Thymus (tissue), 11 donors: ENCODE data around the gene DGAT2L6. TPM values are rescaled to one million over a fixed set of nuclear protein-coding genes. Genes with fewer than 3 reads are reported as not detected.

Experiments
- DNase-seq, 9 donors: peaks; one replicate each; pipeline ENCODE4 v3.0.0-alpha.2; 2013; ENCODE audit warnings: low spot score in 9 of 9, low read depth in 6 of 9, missing footprints in 1 of 9
- H3K27ac ChIP-seq, 2 donors: one replicate each; pipeline ENCODE4 v1.5.1; 2013; ENCODE audit warnings: control low read depth in 1 of 2, low read depth in 1 of 2, low read length in 1 of 2, mild to moderate bottlenecking in 1 of 2, moderate library complexity in 1 of 2
- H3K27me3 ChIP-seq, 2 donors: one replicate each; pipeline ENCODE4 v1.5.1; 2013; ENCODE audit warnings: low read length in 1 of 2; ENCODE audit not compliant: control insufficient read depth in 2 of 2, insufficient read depth in 1 of 2
- H3K36me3 ChIP-seq, 2 donors: one replicate each; pipeline ENCODE4 v1.5.1; 2013; ENCODE audit warnings: low read length in 1 of 2, mild to moderate bottlenecking in 1 of 2, moderate library complexity in 1 of 2; ENCODE audit not compliant: control insufficient read depth in 2 of 2, insufficient read depth in 2 of 2
- H3K4me1 ChIP-seq, 2 donors: one replicate each; pipeline ENCODE4 v1.5.1; 2013; ENCODE audit warnings: low read length in 2 of 2; ENCODE audit not compliant: control insufficient read depth in 2 of 2, insufficient read depth in 2 of 2
- H3K4me3 ChIP-seq, 2 donors: one replicate each; pipeline ENCODE4 v1.5.1; 2013; ENCODE audit warnings: low read length in 2 of 2, control low read depth in 1 of 2, mild to moderate bottlenecking in 1 of 2
- H3K9me3 ChIP-seq, 2 donors: one replicate each; pipeline ENCODE4 v1.5.1; 2013; ENCODE audit warnings: low read length in 1 of 2, mild to moderate bottlenecking in 1 of 2; ENCODE audit not compliant: control insufficient read depth in 2 of 2, insufficient read depth in 1 of 2
- WGBS: extraction: QIAGEN DNeasy Blood & Tissue Kit; methylation state at CpG from one replicate; pipeline ENCODE4 v1.1.7; 2013; 5-methylcytosine and 5-hydroxymethylcytosine counted together
- polyA plus RNA-seq: library from polyadenylated mRNA; stranded (reverse); fragments of 200-250 nt; gene quantifications from one replicate; pipeline ENCODE4 v1.2.3, GENCODE V29; 2013
- total RNA-seq: library from RNA; stranded (reverse); fragments of 120-200 nt; gene quantifications from one replicate; pipeline ENCODE4 v1.2.4, GENCODE V29; 2013
- donor health status: healthy.

Gene DGAT2L6
- total and polyA plus RNA-seq, 2 donors, result 0.02 TPM; not detected in 1

DNA sequence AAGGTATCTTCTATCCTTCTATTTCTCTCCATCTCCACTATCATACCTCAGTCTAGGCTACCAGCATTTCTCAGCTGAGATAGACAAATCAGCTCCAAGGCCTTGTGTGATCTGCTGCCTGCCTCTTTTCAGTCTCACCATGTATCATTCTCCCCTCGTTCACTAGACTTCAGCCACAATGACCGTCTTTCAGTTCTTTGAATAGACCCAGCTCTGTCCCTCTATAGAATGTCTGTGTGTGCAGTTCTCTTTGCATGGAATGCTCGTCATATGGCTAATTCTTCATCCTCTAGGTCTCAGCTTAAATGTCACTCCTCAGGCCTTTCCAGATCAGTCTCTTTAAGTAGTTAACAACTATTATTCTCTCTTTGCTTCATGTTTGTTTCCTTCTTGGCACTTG lies 37.5 kb upstream of the DGAT2L6 start:
- H3K4me3 ChIP-seq, result no peak overlapping the region
- 95% methylated on average over 3 of the region's 3 CpGs for WGBS
- no peak overlapping the region for H3K27ac ChIP-seq
- no peaks in the 10 kb centered on the region for H3K27me3 ChIP-seq
- peaks cover 1 to 4% of the 10 kb centered on the region in 2 donors for H3K4me1 ChIP-seq
- no peak for DNase-seq
- no peaks in the 10 kb centered on the region for H3K9me3 ChIP-seq
- peaks cover 3 to 14% of the 10 kb centered on the region in 2 donors for H3K36me3 ChIP-seq

DNA sequence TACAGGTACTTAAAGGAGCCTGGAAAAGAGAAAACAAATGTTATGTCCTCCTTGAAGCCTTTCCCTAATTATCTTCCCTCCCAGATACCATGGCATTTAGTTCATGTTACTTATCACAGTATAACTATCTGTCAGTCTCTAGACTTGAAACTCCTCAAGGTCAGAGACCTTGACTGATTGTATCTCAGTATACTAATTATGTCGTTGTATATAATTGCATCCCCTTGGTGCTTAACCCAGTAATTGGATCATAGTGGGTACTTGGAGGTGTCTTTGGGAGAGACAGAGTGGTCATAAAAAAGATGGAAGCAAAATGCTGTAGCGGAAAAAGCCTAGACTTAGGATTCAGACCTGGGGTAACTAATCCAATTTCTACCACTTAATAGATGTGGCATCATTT lies 35.9 kb upstream of the DGAT2L6 start:
- H3K9me3 ChIP-seq, result no peaks in the 10 kb centered on the region
- no peak overlapping the region for H3K27ac ChIP-seq
- DNase-seq, result no peak
- peaks cover 3 to 6% of the 10 kb centered on the region in 2 donors for H3K36me3 ChIP-seq
- no peak overlapping the region for H3K4me3 ChIP-seq
- no peaks in the 10 kb centered on the region for H3K4me1 ChIP-seq
- no peaks in the 10 kb centered on the region for H3K27me3 ChIP-seq
- WGBS, result 98% methylated on average over 2 of the region's 2 CpGs

DNA sequence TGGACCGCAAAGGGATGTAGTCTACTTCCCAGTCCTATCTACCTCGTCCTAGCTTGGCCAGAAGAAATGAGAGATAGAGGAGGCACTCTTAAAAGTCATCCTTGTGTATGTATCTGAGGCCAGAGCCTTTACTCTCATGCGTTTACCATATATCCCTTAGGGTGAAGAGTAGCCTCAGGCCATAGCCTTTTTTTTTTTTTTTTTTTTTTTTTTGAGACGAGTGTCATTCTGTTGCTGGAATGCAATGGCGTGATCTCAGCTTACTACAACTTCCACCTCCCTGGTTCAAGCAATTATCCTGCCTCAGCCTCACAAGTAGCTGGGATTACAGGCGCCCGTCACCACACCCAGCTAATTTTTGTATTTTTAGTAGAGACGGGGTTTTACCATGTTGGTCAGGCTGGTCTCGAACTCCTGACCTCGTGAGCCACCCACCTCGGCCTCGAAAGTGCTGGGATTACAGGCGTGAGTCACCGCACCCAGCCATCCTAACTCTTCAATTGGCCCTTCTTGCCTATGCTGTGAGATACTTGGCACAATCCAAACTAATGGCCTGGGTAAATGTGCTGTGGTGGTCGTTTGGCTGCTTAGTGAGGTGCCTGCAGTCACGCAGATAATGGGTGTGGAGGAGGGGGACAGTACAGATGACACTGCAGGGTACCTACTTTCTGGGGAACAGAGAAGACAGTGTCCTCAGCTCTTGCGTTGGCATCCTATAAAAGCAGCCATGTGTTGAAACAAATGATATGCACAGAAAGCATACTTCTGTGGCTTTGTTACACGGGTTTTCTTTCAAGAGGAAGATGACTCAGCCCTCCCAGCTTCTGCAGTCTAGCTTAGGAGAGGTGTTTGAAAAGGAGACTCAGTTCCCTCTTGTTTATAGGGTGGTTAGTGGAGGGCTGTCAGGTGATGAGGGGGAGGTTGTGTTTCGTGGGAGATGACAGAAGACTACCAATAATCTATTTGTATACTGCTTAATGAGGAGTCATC lies 10.4 kb upstream of the DGAT2L6 start:
- no peak for DNase-seq
- H3K4me1 ChIP-seq, result no peaks in the 10 kb centered on the region
- no peak overlapping the region for H3K4me3 ChIP-seq
- no peaks in the 10 kb centered on the region for H3K27me3 ChIP-seq
- no peaks in the 10 kb centered on the region for H3K9me3 ChIP-seq
- WGBS, result 97% methylated on average over 19 of the region's 19 CpGs
- H3K36me3 ChIP-seq, result peaks cover 0 to 16% of the 10 kb centered on the region in 2 donors
- H3K27ac ChIP-seq, result no peak overlapping the region

- Histone ChIP-seq H3K4me1 (no peaks in the 10 kb centered on the region), H3K27me3 (no peaks in the 10 kb centered on the region), H3K27ac (no peak overlapping the region), H3K36me3 (peaks cover 0 to 16% of the 10 kb centered on the region in 2 donors), H3K4me3 (no peak overlapping the region), H3K9me3 (no peaks in the 10 kb centered on the region)
- WGBS, result 90% methylated on average over 11 of the region's 11 CpGs
- peak in 3 of 9 donors; percentile 1 to 26 (median 4) for DNase-seq
Measured at GRCh38 chrX:70168238-70169188, 8.8 kb upstream of the DGAT2L6 start.

DNA sequence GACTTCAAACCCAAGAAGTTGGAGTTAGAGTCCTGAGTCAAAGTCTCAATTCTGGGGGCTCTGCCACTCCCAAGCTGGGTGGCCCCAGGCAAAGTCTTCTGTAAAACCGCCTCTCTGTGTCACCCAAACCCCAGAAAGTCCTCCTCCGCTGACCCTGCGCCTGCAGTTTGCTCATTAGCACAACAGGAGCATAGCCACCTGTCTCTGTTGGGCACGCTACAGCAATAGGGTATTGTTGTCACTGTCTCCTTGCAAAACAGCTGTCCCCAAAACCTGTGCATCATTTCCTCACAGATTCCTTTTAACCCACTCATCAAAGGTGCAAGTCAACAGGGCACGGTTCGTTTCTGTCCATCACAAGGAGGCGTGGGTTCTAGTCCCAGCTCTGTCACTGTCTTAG lies 8.0 kb upstream of the DGAT2L6 start:
- 92% methylated on average over 7 of the region's 7 CpGs for WGBS
- Histone ChIP-seq H3K27ac (no peak overlapping the region), H3K36me3 (peaks cover 0 to 16% of the 10 kb centered on the region in 2 donors), H3K4me3 (no peak overlapping the region), H3K27me3 (no peaks in the 10 kb centered on the region), H3K9me3 (no peaks in the 10 kb centered on the region), H3K4me1 (no peaks in the 10 kb centered on the region)
- DNase-seq, result no peak

DNA sequence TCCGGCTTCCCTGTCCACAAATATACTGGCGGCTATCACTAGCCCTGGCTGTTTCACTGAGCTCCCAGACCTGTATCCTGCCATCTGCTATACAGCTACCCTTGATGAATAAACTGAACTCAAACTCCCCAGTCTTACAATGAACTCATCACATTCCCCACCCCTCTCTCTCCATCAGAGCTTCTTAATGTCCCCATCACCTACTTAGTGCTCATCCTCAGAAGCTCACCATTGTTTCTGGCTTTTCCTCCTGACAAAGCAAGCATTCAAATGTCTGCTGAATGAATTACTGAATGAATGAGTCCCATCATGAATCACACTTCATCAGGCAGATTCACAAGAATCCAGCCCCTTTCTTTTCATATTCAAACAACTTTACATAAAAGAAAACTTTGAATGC lies 5.7 kb upstream of the DGAT2L6 start:
- Histone ChIP-seq H3K27ac (no peak overlapping the region), H3K4me3 (no peak overlapping the region), H3K4me1 (no peaks in the 10 kb centered on the region), H3K36me3 (peaks cover 0 to 5% of the 10 kb centered on the region in 2 donors), H3K9me3 (no peaks in the 10 kb centered on the region), H3K27me3 (no peaks in the 10 kb centered on the region)
- no peak for DNase-seq
- WGBS, result 70% methylated on average over 2 of the region's 2 CpGs

DNA sequence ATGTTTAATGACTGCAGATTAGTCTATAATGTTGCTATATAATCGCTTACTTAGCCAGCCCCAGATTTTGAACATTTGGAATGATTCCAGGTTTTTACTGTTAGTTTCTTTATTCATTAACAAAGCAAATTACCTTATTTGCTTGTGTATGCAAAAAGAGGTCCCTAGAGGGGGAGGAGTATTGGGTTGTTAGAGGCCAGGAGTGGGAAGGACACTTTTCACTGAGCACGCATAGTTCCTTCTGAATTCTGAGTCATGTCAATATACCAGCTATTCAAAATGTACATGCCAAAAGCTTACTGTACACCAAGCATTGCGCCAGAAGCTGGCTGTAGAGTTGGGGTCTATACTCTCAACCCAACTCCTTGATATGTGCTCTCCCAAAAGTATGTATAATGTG lies 5.1 kb upstream of the DGAT2L6 start:
- Histone ChIP-seq H3K9me3 (no peaks in the 10 kb centered on the region), H3K4me3 (no peak overlapping the region)
- 97% methylated on average over 3 of the region's 3 CpGs for WGBS

DNA sequence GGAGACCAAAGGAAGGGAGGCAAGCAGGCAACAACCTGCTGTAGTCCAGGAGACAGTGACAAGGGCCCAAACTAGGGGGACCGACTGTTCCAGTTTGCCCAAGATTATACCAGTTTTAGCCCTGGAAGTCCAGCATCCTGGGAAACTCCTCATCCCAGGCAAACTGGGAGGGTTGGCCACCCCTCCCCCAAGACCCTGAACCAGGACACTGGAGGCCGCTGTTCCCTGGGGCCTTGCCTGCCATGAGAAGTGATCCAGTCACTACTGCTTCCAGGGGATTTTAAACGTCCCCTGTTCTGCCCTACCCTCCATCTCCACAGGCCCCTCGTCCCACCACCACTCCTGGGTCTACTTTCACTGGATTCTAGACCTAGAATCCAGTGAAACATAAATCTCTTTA lies 4.3 kb upstream of the DGAT2L6 start:
- no peaks in the 10 kb centered on the region for H3K4me1 ChIP-seq
- no peak overlapping the region for H3K4me3 ChIP-seq
- no peaks in the 10 kb centered on the region for H3K27me3 ChIP-seq
- DNase-seq, result no peak
- H3K27ac ChIP-seq, result no peak overlapping the region
- no peaks in the 10 kb centered on the region for H3K9me3 ChIP-seq
- 96% methylated on average over 4 of the region's 4 CpGs for WGBS
- H3K36me3 ChIP-seq, result no peaks in the 10 kb centered on the region

More for the DNA sequence above, 5.1 kb upstream of the DGAT2L6 start:
- DNase-seq, result no peak
- H3K27me3 ChIP-seq, result no peaks in the 10 kb centered on the region
- peaks cover 0 to 1% of the 10 kb centered on the region in 2 donors for H3K36me3 ChIP-seq
- no peaks in the 10 kb centered on the region for H3K4me1 ChIP-seq
- H3K27ac ChIP-seq, result no peak overlapping the region

DNA sequence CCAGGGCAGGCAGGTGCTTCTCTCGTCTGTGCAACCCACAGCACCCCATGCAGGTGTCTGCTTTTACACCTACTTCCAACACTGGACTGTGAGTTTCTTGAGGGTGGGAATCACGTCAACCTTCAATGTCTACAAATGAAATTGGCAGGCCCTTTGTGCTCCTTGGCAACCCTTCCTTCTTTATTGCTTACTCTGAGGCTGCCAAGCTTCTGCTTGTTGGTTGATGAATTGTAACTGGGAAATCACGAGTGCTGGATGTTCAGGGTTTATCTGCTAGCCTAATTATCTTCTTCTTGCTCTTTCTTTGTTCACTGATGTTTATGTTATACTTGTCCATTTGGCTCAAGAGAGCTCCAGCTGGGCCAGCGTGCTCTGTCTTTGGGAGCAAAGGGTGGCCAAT lies 2.5 kb upstream of the DGAT2L6 start:
- no peaks in the 10 kb centered on the region for H3K4me1 ChIP-seq
- H3K4me3 ChIP-seq, result no peak overlapping the region
- H3K9me3 ChIP-seq, result no peaks in the 10 kb centered on the region
- H3K27ac ChIP-seq, result no peak overlapping the region
- no peaks in the 10 kb centered on the region for H3K36me3 ChIP-seq
- WGBS, result 93% methylated on average over 4 of the region's 4 CpGs
- H3K27me3 ChIP-seq, result no peaks in the 10 kb centered on the region
- no peak for DNase-seq
